ENCODE results near the gene DGKI. TPM values are rescaled to one million over a fixed set of nuclear protein-coding genes. Genes with fewer than 3 reads are reported as not detected.

DGKI gene
- total and polyA plus RNA-seq, 9 of the 15 experiments (the other 6 are each of a cell fraction or from before 2014, with no cell fraction given), result 0.11 to 0.54 (median 0.15) TPM; not detected in 5

- peak in 1 of 4 experiments; percentile 11 for DNase-seq (ENCODE audit: extremely low read depth in 1 of 4, low spot score in 3 of 4)
- no peak overlapping the region for H2AFZ ChIP-seq (ENCODE audit: low read depth, low read length)
- no TSS peak for BruUV-seq (replicated peaks)
- no peaks in the 10 kb centered on the region for H3K9me1 ChIP-seq (ENCODE audit: control insufficient read depth, insufficient read depth, low read length)
- no peak overlapping the region for H3K4me2 ChIP-seq (ENCODE audit: insufficient read depth, low read length)
- H3K27me3 ChIP-seq (ENCODE audit: control insufficient read depth in 2 of 2, insufficient read depth in 2 of 2, low read length in 2 of 2), result no peaks in the 10 kb centered on the region
- H3K79me2 ChIP-seq (ENCODE audit: control insufficient read depth, insufficient read depth, low read length), result no peaks in the 10 kb centered on the region
- intact Hi-C loops (cut with micrococcal nuclease), result no loop called here
- ChIA-PET POLR2A (no interaction called here), CTCF (ENCODE audit: low intra/inter-chr PET ratio) (no interaction called here)
- ATAC-seq, result no peak
- H3K27ac ChIP-seq (ENCODE audit: extremely low read depth, low read depth, low read length), result no peak overlapping the region
- no peak for FAIRE-seq
- no peak overlapping the region for H3K9ac ChIP-seq (ENCODE audit: insufficient read depth in 1 of 2, low read depth in 2 of 2, low read length in 2 of 2)
- no peaks in the 10 kb centered on the region for H3K4me1 ChIP-seq (replicated peaks in 1 of 2; ENCODE audit: control insufficient read depth in 2 of 2, insufficient read depth in 2 of 2, low read length in 2 of 2)
- in situ Hi-C loops (cut with MboI), result no loop called here
- H3K9me3 ChIP-seq (replicated peaks; ENCODE audit: control insufficient read depth, insufficient read depth, low read depth, low read length), result no peaks in the 10 kb centered on the region
- H3K36me3 ChIP-seq (ENCODE audit: control insufficient read depth, insufficient read depth, low read length), result no peaks in the 10 kb centered on the region
- H3K4me3 ChIP-seq, result no peak overlapping the region
- 0% methylated on average over 4 of the region's 4 CpGs for WGBS (ENCODE audit: insufficient coverage, low coverage, missing lambda C conversion rate)
- H4K20me1 ChIP-seq (replicated peaks; ENCODE audit: control insufficient read depth, insufficient read depth, low read length), result no peaks in the 10 kb centered on the region
- TF ChIP-seq ZNF764 (CRISPR knock-in tag; IDR thresholded peaks at IDR 0.05; ENCODE audit: low read depth) (no peak), CCAR2 (IDR thresholded peaks at IDR 0.05; ENCODE audit: low read depth, low read length) (no peak), CBFA2T3 (IDR thresholded peaks at IDR 0.05) (peak; percentile 51; the same call in 1 of the 2 replicates), SMARCA5 (IDR thresholded peaks at IDR 0.05) (no peak), ZNF134 (CRISPR knock-in tag; conservative IDR thresholded peaks at IDR 0.05) (no peak), MCM3 (IDR thresholded peaks at IDR 0.05) (no peak), TCF3 (CRISPR knock-in tag; IDR thresholded peaks at IDR 0.05) (peak; percentile 23; the same call in 1 of the 2 replicates), ZNF23 (CRISPR knock-in tag; IDR thresholded peaks at IDR 0.05) (no peak), HSF4 (CRISPR knock-in tag; IDR thresholded peaks at IDR 0.05; ENCODE audit: borderline replicate concordance) (no peak), NFIC (IDR thresholded peaks at IDR 0.05) (peak; percentile 38; the same call in 1 of the 2 replicates), ZBED1 (IDR thresholded peaks at IDR 0.05) (no peak), ZNF318 (IDR thresholded peaks at IDR 0.05; ENCODE audit: borderline replicate concordance in 1 of 2, low read depth in 1 of 2) (no peak), ID3 (CRISPR knock-in tag; IDR thresholded peaks at IDR 0.05) (no peak), ID3 (tag; IDR thresholded peaks at IDR 0.05) (no peak), SUPT5H (IDR thresholded peaks at IDR 0.05) (no peak), U2AF2 (optimal IDR thresholded peaks at IDR 0.05; ENCODE audit: low read depth, low read length) (no peak), ELF4 (CRISPR knock-in tag; IDR thresholded peaks at IDR 0.05) (no peak)
These were observed 327.5 kb downstream of the DGKI start for GRCh38 chr7:137519181-137519691.
